Activated CD8-positive, alpha-beta memory T cell treated with anti-CD3 and anti-CD28 coated beads, Interleukin-2, amount 50 U/mL, for 48 hours (primary cell): ENCODE data around the gene CD86.

Experiments used
- DNase-seq: peaks from one replicate; pipeline ENCODE4 v3.0.0-alpha.2; 2020

CD86 gene

GRCh38 chr3:122060040-122060698 is 5.0 kb downstream of the CD86 start:
- no peak for DNase-seq

- DNase-seq: no peak
These were observed 8.7 kb downstream of the CD86 start for GRCh38 chr3:122063908-122064307.

- DNase-seq: no peak
These were observed 9.2 kb downstream of the CD86 start for GRCh38 chr3:122064326-122064725.

- DNase-seq: no peak
These were observed 11.4 kb downstream of the CD86 start for GRCh38 chr3:122066331-122067213.

GRCh38 chr3:122067214-122067550 is 12.0 kb downstream of the CD86 start:
- DNase-seq: no peak

- no peak for DNase-seq
These were observed 12.6 kb downstream of the CD86 start for GRCh38 chr3:122067588-122068240.

- DNase-seq: no peak
These were observed 19.6 kb downstream of the CD86 start for GRCh38 chr3:122074621-122075265.

- no peak for DNase-seq
These were observed 21.5 kb downstream of the CD86 start for GRCh38 chr3:122076491-122077292.

GRCh38 chr3:122077293-122078234 is 22.4 kb downstream of the CD86 start:
- DNase-seq: no peak

- no peak for DNase-seq
These were observed 23.2 kb downstream of the CD86 start for GRCh38 chr3:122078235-122078935.

GRCh38 chr3:122079524-122080206 is 24.5 kb downstream of the CD86 start:
- no peak for DNase-seq

GRCh38 chr3:122080207-122080587 is 25.0 kb downstream of the CD86 start:
- DNase-seq: no peak

GRCh38 chr3:122081543-122082247 is 26.5 kb downstream of the CD86 start:
- no peak for DNase-seq

- DNase-seq: no peak
These were observed 27.2 kb downstream of the CD86 start for GRCh38 chr3:122082357-122082756.

GRCh38 chr3:122084799-122085198 is 29.6 kb downstream of the CD86 start:
- no peak for DNase-seq

GRCh38 chr3:122085673-122086072 is 30.5 kb downstream of the CD86 start:
- DNase-seq: no peak

- no peak for DNase-seq
These were observed 33.4 kb downstream of the CD86 start for GRCh38 chr3:122088531-122088930.

- no peak for DNase-seq
These were observed 36.6 kb downstream of the CD86 start for GRCh38 chr3:122091602-122092295.
